Fibroblast of the aortic adventitia (primary cell): ENCODE measurements around the gene EFNB2. TPM values are rescaled to one million over a fixed set of nuclear protein-coding genes. Genes with fewer than 3 reads are reported as not detected.

Experiments used
- DNase-seq: peaks from one replicate; pipeline ENCODE4 v3.0.0-alpha.2; 2010; ENCODE audit warnings: low read depth
- H3K4me3 ChIP-seq: 2 replicates; pipeline ENCODE4 v1.5.1; 2011; ENCODE audit warnings: low read depth, mild to moderate bottlenecking, control low read depth, low read length, moderate library complexity
- total RNA-seq: library from RNA; depleted of rRNA; stranded (reverse); fragments of >200 nt; gene quantifications from 2 replicates; pipeline ENCODE4 v1.2.3, GENCODE V29; 2012; ENCODE audit warnings: low replicate concordance
- TF ChIP-seq, protein P1 (sequence below): IDR thresholded peaks from 2 replicates; pipeline ENCODE4 v1.5.1; 2011; ENCODE audit warnings: mild to moderate bottlenecking, low read length, control low read depth, inconsistent platforms; ENCODE audit not compliant: insufficient read depth

Gene EFNB2
- total RNA-seq, 1 donor, result 5.5 TPM

DNA sequence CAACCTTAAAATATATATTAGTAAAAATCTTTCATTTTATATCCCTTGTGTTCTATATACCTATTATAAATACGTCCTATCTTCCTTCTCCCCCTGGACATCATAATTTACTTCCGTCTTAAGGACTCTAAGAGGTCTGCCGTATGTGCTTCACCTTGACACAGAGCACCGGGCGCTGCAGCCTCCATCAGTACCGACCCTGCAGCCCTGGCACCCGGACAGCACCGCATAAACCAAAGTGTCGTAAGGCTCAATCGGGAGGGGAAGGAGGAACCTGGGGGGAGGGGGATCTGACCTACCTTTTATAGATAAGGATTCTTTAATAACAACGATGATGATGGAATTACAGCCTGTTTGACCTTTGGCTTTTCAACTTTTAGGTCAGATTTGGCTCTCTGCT lies 44.0 kb downstream of the EFNB2 start:
- TF ChIP-seq, protein P1, sequence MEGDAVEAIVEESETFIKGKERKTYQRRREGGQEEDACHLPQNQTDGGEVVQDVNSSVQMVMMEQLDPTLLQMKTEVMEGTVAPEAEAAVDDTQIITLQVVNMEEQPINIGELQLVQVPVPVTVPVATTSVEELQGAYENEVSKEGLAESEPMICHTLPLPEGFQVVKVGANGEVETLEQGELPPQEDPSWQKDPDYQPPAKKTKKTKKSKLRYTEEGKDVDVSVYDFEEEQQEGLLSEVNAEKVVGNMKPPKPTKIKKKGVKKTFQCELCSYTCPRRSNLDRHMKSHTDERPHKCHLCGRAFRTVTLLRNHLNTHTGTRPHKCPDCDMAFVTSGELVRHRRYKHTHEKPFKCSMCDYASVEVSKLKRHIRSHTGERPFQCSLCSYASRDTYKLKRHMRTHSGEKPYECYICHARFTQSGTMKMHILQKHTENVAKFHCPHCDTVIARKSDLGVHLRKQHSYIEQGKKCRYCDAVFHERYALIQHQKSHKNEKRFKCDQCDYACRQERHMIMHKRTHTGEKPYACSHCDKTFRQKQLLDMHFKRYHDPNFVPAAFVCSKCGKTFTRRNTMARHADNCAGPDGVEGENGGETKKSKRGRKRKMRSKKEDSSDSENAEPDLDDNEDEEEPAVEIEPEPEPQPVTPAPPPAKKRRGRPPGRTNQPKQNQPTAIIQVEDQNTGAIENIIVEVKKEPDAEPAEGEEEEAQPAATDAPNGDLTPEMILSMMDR, result no peak
- no peak overlapping the region for H3K4me3 ChIP-seq
- no peak for DNase-seq

DNA sequence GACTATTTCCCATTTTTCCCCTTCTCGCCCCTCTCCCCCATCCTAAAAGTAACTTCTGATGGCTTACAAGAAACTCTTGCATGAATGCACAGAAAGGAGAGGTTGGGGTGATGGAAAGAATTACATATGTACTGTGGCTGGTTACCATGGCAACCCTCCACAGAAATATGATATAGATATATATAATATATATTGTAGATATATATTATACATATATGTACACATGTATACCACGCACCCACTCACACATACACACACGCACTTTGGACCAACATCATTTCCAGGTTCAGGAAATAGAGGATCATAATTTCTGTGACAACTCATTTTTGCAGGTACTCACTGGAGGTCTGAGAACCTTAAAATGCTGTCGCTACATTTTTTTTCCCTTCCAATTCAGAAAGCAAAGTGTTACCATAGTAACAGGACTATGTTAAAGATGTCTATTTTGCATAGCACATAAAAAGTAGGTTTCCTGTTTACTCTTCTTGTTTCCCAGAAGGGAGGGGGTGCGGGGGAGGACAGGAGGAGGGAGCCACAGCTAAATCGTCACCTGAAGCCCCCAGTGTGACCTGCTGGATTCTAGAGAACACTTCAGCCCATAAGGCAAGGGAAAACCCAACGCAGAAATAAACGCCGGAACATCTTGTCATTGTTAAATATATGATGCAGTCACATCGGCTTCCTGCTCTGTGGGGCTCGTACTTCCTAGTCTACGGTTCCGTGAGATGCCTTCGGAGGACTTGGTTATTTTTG lies 44.7 kb downstream of the EFNB2 start:
- DNase-seq, result no peak
- TF ChIP-seq, protein P1, result no peak
- no peak overlapping the region for H3K4me3 ChIP-seq

DNA sequence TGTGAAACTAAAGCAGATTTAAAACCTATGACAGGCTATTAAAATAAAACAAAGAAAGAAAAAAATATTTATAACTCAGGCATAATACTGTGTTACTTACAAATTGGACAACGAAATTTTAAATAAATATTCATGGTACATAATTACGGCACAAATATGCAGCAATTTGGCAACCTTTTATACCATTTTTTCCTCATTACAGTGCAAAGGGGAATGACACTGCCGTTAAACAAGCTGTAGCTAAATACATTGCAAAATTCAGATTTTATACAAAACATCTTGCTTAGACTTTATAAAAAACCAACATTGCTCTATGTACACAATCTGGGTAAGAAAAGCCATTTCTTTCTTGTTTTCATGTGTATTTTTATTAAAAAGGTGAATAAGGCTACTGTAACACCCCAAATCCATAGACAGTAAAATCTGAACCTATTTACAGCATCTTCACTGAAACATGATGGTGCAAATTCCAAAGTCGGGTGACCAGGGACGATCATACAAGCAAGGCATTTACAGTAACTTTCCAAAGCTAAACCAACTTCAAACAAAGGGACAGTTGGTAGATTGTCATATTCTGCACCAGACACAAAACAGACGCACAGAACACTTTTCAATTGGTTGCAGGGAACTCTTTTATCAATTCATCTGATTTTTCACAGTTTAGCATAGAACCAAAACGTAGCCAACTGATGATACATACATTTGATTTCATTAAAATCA lies 45.5 kb downstream of the EFNB2 start:
- no peak for DNase-seq
- no peak overlapping the region for H3K4me3 ChIP-seq
- TF ChIP-seq, protein P1, result no peak

DNA sequence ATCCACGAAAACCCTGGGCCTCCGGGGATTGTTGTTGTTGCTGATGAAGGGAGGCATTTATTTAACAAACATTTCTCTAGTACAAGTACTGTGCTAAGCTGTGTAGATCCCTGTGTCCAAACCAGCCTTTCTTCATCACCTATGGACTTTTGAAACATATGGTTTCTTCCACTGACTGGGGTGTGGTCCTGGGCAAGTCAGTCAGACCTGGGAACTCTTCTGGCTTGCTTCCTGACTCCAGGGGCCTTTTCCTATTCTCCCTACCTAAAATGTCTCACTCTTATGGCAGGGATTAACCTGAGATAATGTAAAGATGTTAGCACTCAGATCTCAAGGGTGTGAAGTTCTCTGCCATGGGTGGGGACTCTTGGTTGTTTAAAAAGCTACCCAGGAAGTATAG lies 46.8 kb downstream of the EFNB2 start:
- no peak overlapping the region for H3K4me3 ChIP-seq
- no peak for DNase-seq
- TF ChIP-seq, protein P1, result no peak

DNA sequence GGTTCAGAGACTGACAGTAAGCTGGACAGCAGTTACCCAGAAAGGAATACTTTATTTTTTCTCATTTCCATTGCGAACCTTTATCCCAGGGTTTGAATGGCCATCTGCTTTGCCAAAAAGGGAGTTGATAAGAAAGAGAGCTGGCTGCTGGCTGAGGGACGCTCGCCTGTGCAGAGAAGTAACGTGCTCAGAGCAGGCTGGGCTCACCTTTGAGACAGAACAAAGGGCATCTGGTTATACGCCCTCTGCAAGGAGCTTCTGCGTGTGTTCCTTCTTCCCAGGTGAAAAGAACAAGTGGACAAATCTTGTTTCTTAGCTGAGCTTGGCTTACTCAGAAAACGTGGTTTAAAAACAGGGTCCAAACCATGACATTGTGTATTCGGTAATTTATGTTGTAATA lies 47.4 kb downstream of the EFNB2 start:
- no peak for DNase-seq
- no peak overlapping the region for H3K4me3 ChIP-seq
- TF ChIP-seq, protein P1, result no peak

DNA sequence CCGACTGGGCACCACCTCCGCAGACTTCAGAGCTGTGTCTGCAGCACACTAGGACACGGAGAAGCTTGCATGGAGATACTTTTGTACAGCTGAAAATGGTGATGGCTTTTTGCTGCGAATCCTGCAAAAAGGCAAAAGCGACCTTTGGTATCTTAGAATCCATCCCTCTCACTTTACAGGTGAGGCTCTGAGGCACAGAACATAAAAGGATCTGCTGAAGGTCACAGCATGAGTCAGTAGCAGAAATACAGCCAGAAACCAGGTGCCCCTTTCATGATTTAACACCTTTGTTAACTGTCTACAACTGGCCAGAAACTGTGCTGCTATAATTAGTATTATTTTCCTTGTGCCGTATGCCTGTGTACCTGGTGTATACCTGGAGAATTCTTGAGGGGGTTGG lies 48.3 kb downstream of the EFNB2 start:
- no peak overlapping the region for H3K4me3 ChIP-seq
- DNase-seq, result no peak
- TF ChIP-seq, protein P1, result no peak
